NCI-H774 (cell line): Measurements from ENCODE around the gene HNRNPL.
A peak's percentile ranks its signal among the peaks of the same experiment; 100 is the strongest.

Source experiments
- DNase-seq: peaks from one replicate; lab custom pipeline; 2025; lab: John Stamatoyannopoulos, UW

The HNRNPL gene

DNA sequence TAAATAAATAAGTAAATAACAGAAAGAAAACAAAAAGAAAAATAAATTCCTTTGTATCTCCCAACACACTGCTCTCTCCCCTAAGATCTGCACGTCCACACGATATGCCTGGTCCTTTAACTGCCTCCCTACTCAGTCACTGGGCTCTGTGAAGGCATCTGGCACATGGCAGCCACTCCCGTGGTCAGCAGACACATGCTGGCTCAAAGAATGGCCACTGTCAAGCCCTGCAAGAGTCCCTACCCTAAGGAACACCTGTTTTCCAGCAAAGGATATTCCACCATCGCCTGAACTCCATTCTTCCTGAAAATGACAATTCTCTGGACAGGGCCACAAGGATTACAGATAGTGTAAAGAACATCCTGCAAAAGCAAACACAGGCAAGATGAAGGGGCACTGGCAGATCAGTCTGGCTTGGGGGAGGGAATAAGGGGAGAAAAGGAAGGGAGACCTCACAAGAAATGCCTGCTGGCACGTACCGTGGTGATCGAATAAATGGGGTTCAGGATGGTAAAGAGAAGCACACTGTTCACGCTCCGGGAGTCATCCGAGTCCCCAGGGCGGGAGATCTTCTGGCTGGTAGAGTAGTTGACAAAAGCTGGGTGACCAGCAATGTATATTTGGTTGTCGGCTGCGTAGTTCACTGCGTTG is 4.3 kb downstream of the HNRNPL start:
- DNase-seq: no peak

DNA sequence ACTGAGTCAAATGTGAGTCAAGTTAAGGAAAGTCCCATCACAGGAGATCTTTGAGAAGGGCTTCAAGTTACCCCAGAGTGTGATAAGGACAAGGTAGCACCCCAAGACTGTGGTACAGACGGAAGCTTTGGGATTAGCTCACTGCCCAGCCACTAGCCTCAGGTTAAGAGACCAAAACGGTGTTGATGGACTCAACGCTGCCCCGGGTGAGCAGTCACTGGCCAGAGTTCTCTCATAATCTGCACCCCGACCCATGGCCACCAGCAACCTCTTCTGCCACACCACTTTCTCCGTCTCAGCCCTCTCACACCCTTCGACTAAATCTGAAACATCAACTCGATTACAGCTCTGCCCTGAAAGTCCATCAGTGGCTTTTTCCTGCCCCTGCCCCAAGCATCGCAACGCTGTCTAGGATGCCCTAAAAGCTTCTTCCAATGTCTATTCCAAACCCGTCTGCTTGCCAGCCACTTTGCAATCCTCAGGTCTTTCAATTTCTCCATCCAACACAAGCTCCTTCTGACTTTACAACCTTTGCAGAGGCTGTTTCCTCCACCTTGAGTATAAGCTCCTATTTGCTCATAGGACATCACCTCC is 5.6 kb downstream of the HNRNPL start:
- no peak for DNase-seq

DNA sequence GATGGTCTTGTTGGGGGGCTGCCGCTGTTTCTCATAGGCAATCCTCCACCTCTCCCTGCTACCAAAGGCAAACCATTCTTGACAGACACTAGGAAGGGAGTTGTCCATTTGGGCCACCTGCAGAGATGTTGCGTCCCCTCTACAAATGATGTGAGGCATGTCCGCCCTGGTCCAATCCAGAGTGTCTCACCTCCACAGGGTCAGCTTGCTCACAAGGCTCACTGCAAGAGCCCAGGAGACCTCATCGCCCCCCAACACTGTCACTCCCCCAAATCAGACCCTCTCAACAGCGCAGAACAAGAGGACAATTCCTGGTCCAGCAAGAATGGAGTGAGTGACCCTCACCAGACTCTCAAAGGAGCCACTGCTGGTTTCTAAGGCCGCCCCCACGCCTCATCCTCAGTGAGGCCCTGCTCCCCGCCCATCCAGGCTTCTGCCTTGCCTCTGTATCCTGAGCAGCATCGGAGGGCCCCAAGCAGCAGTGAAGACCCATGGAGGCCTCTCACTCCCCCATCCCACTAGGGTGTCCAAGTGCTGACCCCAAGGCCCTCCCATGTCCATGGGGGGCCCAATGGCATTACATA is 6.5 kb downstream of the HNRNPL start:
- no peak for DNase-seq

DNA sequence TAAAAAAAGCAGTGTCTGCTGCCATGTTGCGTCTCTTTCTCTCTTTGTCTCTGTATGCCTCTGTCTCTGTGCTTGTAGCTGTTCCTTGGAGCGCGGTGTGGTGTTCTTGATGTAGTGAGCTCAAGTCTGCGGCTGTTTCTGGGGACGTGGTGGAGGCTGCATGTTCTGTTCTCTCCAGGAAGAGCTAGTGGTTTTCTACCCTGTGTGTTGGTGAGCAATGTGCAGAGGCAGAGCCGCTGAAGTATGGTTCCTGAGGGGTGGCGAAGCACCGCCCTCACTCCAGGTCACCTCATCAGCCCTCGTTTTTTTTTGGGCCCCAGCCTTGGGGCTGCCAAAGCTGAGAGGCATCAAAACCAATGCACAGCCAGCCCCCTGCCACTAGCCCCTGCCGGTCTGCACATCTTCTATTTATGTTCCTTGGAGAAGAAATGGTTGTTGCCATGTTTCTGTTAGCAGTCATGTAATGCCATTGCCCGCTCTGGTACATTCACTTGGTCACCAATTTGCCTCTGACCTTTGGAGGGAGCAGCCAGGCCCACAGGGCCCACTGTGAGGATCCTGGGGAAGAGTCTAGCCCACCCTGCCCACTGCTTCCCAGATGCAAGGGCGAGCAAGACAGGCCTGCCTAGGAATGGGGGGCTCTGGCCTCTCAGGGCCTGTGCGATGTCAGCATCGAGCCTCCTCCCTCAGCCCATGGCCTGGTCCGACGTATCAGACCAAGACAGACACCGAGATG is 7.2 kb downstream of the HNRNPL start:
- DNase-seq: no peak

DNA sequence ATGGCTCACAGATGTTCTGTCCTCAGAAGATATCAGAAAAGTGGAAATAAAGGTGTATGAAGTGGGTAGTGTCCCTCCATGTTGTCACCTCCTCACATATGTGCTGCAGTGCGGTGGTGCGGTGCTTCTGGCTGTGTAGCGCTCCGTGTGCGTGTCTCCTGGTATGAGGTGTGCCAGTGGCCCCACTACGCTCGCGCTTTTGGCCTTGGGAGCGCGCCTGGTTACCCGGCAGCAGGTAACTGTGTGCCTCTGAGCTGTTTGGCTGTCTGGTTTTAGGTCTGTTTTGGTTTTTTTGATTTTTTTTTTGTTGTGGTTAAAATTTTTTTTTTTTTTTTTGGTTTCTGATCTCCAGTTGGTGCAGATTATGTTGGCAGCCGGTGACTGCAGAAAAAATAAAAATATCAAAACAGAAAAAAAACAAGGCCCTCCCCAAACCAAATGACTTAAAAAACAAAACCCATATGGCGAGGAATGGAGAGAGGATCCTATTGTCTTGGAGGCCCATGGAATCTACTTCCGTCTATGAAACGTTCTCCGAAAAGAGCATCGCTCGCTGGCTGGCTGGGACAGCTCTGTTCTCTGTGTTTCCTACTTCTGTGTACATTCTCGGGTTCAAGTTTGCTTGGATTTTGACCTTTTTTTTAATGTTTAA is 7.9 kb downstream of the HNRNPL start:
- DNase-seq: no peak

DNA sequence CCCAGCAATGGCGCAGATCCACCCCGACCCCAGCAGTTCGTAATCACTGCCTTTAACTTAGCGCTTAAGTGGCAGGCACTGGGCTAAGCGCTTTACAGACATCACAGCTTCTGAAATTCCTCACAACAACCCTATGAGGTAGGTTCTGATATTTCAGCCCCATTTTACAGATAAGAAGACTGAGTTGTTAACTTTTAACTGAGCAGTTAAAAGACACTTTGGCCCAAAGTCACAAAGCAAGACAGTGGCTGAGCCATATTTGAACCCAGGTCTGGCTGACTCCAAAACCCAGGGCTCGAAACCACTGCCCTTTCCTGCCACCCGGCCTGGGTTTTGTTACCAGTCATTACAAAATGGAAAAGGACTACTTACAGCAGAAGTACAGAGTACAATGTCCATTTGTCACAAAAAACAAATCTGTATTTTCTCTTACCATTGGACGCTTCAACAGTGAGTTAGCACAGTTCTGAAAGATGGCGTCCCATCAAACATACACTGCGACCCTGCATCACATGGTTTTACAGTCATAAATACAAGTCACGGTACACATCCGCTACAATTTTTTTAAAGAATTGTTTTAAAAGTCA is 8.5 kb downstream of the HNRNPL start:
- no peak for DNase-seq

DNA sequence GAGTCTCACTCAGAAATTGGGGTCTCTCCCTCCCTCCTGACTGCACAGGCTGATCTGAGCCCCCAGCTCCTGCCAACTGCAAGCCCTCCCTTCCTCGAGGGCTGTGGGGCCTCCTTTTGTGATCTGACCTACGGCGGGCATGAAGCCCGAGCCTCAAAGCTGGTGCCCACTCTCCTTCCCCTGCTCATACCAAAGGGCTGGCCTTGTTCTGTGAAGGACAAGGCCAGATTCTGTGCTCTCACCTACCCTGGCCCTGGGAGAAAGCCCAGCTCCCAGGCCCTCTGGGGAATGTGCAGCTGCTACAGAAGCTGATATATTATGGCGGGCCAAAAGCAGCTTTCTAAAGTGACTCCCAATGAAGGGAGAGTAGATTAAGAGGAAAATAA is 9.2 kb downstream of the HNRNPL start:
- DNase-seq: no peak

DNA sequence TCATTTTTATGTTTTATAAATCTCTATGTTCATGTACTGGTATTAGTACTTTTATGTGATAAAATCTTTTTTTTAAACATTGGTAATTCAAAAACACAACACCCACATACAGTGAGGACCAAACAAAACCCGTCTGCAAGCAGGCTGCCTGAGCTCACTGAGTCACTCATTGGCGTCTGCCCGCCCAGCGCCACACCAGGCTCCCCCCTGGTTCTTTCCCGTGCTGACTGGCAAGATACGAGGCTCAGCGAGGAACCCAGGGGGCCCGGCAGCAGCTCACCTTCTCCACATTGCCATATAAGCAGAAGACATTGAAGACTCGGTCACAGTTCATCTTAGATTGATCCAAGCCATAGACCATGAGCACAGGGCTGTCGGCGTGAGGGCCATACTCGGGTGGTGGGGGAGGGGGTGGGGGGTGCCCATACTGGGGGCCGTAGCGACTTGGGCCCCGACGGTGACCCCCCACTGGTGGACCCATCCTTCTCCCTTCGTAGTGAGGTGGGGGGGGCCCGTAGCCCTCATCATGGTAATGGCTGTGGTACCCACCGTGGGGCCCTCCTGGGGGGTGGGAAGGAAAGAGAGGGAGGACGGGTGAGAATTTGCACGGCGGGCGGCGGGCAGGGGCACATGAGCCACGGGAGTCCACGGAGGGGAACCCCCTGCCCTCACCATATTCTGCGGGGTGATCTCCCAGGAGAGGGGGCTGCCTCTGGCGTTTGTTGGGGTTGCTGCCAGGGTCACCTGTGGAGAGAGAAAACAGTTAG is 9.8 kb downstream of the HNRNPL start:
- no peak for DNase-seq

DNA sequence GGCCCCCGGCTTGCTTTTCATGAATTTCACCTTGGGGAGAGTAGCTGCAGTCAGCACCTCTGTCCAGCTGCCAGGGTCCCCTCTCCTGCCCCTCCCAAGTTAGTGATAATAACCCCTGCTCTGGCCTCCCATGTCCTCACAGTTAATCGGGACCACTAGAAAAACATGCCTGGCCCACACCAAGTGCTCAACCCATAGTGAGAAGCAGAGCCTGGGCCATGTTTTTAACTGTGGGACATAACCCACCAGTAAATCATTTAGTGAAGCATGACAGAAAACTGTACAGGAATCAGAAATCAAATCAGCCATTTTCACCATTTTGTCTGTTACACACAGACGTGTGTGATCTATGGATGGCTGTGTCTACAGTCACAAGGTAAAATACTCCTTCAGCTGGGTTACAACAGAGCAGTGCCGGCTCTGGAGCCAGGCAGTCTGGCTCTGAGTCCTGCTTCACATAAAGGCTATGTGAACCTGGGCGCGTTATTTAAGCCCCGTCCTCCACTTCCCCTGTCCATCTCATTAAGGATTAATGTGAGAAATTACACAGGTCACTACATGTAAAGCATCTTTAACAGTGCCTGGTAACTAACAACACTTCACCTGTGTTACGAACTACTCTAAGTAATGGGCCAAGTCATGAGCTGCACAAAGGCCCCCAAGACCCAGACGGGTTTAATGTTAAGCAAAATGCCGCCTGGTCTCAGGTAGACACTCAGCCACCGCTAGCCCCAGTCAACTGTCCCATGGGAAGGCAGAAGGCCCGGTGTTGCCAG is 10.6 kb downstream of the HNRNPL start:
- no peak for DNase-seq

DNA sequence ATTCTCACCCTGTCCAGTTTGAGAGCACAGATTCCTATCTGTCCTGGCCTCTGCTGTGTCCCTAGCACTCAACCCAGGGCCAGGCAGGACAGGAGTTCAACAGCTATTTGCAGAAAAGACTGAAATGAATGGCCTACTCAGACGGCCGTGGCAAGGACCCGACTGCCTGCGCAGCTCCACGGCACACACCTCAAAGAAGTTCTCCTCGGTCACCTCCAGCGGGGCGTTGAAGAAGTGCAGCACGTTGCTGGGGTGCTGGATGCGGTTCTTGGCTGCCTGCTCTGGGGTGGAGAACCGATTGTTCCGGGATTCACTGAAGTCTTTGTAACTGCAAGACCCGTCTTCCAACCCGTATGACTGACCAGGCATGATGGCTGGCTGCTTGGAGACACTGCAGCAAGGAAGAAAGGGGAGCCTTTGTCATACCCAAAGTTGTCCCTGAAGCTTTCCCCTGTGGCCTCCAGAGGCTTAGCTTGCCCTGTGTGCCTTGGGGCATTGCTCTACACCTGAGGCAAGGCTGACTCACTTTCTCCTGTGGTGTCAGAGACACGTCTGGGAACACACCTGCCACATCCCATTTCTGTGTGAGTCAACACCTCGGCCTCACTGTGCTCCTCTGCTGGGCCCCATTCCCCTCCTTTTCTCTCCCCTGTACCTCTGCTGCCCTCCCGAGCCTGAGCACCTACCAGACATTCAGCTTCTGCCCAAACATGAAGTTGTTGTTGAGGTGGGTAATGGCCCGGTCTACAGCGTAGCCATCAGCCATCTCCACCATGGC is 11.4 kb downstream of the HNRNPL start:
- DNase-seq: no peak

DNA sequence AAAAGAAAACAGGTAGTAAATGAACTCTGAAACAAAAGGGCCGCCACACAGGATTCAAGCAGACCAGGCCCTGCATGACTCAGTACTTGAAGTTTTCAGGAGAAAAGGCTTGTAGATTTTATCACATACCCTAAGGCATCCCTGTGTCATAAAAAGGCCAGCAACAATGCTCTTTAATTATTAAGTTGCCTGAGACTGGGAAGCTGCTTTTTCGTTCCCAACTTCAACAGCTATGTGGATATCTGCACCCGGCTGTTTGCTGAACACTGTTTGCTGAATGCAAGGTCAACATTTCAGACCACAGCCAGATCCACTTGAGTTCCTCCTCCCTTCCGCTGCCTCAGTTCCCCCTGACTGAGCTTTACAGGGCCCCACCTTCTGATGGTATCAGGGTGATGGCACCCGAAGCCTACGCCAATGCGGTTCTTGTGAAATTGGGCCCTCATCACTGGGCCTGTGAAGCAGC is 12.1 kb downstream of the HNRNPL start:
- DNase-seq: peak; percentile 15

DNA sequence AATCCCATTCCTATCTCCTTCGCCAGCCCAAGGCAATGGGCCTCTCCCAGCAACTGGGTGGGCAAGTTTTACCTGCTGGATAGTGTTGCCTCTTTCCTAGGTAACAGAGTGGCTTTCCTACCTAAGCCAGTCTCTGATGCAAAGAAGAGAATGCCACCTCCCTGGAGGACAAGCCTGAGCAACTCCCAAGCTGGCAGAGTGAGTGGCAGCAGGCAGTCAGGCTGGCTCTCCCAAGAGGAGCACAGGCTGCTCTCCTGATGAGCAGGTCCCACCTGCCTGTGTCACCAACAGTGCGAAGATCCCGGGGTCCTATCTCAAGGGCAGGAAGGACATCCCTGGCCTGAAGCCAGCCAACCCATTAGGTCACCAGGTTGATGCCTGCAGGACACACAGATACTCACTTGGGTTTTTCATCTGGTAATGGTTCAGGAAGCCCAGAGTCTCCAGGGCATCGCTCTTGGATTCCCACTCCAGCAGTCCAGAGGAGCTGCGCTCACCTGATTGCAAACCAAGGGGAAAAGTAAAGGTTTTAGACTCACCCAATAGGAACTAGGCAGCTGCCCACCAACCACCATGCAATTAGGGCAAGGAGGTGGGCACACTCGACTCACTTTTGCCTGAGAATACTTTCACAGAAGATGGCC is 12.7 kb downstream of the HNRNPL start:
- DNase-seq: no peak

DNA sequence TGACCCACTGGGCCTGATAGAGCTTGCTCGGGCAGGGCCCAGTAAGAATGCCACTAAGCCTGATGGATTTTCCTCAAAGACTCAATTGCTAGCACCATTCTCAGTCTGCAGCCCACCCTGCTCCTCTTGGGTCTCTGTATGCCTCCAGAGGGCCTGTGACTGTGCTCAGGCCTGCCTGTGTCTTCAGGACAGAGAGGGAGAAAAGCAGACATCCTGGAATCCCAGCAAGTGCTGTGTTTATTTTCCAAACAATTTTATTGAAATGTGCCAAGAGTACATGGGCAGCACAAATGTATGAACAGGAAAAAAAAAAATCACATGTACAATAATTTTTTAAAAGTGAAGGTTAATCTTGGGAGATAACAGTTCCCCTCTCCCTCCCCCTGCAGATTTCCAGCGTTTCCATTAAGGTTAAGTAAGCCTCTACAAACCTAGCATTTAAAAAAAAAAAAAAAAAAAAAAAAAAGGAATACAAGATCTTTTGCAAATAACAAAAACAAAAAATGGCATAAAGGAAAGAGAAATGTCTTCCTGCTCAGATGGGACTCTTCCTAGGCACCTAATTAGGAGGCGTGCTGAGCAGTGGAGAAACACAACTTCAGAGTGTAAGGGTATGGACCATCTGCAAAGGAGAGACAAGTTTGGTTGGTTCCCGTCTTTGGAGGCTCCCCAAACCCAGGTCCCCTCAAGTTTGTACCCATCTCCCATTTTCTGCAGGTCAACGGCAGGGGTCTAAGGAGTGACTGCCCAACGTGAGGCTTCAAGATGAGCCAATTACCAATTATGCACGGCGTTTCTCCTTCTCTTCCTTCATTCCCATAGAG is 13.4 kb downstream of the HNRNPL start:
- no peak for DNase-seq

DNA sequence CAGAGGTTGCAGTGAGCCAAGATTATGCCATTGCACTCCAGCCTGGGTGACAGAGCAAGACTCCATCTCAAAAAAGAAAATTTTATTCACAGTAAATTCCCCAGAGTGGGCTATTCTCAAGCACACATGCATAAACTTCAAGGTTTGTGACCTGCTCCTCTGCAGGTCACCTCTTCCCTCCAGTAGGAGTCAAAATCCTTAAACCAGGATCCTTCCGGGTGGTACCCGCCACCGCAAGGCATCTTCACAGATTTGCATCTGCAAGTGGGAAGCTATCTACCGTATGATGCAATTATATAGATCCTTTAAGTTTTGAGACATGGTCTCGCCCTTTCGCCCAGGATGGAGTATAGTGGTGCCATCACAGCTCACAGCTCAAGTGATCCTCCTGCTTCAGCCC is 15.2 kb downstream of the HNRNPL start:
- no peak for DNase-seq

DNA sequence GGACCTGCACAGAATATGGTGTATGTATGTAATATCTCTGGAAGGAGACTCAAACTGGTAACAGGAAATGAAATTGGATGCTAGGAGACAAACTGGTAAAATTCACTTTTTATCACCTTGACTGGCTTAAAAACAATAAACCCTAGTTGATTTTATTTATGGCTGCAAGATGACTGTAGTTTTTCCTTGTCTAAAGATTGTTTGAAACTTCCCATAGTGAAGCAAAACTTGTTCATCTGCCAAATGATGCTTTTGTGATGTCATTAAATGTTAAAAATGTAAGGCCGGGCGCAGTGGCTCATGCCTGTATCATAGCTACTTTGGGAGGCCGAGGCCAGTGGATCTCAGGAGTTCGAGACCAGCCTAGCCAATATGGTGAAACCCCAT is 15.7 kb downstream of the HNRNPL start:
- DNase-seq: no peak

DNA sequence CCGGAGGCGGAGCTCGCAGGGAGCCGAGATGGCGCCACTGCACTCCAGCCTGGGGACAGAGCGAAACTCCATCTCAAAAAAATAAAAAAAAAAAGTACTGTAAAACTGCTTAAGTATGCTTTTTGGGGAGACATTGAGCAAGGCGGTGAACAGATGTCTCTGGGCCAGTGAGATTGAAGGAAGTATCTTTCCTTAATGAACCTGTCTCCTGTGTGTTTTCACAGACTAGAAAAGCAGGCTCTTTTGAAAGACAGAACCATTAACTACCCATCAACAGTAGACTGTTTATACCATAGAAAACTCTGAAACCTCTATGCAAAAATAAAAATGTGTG is 16.7 kb downstream of the HNRNPL start:
- no peak for DNase-seq

DNA sequence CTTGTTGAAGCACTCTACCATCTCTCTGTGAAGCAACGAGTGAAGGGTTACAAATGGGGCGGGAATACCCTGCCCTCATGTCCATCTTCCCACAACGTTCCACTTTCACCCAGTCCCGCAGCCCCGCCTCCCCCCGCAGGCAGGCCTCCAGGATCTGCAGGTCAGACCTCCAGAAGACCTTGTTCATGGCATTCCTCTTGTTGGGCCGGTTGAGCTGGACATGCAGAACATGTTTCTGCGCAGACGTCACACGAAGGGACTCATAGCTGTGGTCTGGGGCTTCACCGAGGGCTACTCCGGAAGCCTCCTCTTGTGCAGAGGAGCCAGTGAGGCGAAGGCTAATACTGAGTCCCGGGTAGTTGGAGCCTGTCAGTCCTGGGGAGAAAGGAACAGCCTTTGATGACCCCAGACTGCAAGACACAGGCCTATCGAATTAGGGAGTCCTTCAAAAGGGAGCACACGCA is 18.6 kb downstream of the HNRNPL start:
- peak; percentile 31 for DNase-seq

DNA sequence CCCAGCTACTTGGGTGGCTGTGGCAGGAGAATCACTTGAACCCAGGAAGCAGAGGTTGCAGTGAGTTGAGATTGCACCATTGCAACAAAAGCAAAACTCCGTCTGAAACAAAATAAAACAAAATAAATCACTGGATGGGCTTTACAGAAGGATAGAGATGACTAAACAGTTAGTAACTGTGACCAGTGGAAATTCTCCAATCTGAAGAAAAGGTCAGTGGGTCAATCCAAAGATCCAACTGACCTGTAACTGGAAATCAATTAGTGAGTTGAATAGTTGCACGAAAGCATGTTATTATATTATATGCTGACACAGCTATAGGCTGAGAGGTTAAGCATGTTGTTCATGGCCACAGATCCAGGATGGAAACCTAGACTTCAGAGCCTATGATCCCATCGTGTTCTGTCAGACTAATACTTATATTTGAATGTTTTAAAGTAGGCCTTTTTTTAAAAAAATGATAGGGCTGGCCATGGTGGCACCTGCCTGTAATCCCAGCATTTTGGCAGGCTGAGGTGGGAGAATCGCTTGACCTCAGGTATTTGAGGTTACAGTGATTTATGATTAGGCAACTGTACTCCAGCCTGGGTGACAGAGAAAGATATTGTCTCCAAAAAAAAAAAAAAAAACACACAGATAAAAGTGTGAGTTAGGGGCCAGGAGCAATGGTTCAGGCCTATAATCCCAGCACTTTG is 19.6 kb downstream of the HNRNPL start:
- no peak for DNase-seq
